ENCODE data around the gene KLHL42. TPM values are rescaled to one million over a fixed set of nuclear protein-coding genes. Genes with fewer than 3 reads are reported as not detected.

The KLHL42 gene
- polyA plus RNA-seq, 6 donors from 2014 or later = 4.5 to 10.1 (median 7.6) TPM

- H3K9me3 Mint-ChIP-seq = no peaks in the 10 kb centered on the region
- DNase-seq (no peak), ATAC-seq (ENCODE audit: low read depth in 2 of 2) (no peak)
- H3K4me3 Mint-ChIP-seq = no peak overlapping the region
- no peaks in the 10 kb centered on the region for H3K36me3 Mint-ChIP-seq
- no peak overlapping the region for H3K27ac Mint-ChIP-seq
- H3K4me1 Mint-ChIP-seq = no peaks in the 10 kb centered on the region
- peaks cover 12 to 20% (median 16%) of the 10 kb centered on the region in 3 donors for H3K27me3 Mint-ChIP-seq
Measured at GRCh38 chr12:27814411-27814810, 34.4 kb downstream of the KLHL42 start.

- DNase-seq (no peak), ATAC-seq (ENCODE audit: low read depth in 2 of 2) (no peak)
- Mint-ChIP-seq H3K9me3 (no peaks in the 10 kb centered on the region), H3K36me3 (no peaks in the 10 kb centered on the region), H3K4me3 (no peak overlapping the region), H3K4me1 (no peaks in the 10 kb centered on the region), H3K27ac (no peak overlapping the region), H3K27me3 (peaks cover 12 to 20% (median 16%) of the 10 kb centered on the region in 3 donors)
Measured at GRCh38 chr12:27814851-27815591, 35.0 kb downstream of the KLHL42 start.

DNA sequence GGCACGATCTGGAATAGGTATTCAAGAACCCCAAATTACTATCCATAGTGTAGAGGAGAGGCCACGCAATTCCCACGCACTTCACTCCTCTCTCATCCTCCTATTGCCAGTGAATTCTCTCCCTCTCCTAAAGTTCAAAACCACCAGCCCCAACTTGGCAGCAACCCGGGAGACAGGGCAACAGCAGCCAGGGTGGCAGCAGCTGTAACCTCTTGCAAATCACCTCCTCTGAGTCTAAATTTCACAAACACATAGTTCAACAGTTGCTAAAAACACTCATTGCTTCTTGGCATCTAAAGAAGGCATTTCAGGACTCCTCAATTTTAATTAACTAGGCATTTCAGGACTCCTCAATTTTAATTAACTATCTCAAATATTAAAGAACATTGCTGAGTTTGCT lies 37.7 kb downstream of the KLHL42 start:
- no peak for DNase-seq
- H3K27ac Mint-ChIP-seq = peak overlapping the region in 1 of 6 donors; percentile 47

GRCh38 chr12:27818401-27818918 lies 38.4 kb downstream of the KLHL42 start:
- Mint-ChIP-seq H3K4me3 (no peak overlapping the region), H3K4me1 (peaks cover 0 to 5% (median 3%) of the 10 kb centered on the region in 3 donors), H3K27ac (no peak overlapping the region), H3K27me3 (peaks cover 5 to 14% (median 10%) of the 10 kb centered on the region in 3 donors), H3K9me3 (no peaks in the 10 kb centered on the region), H3K36me3 (no peaks in the 10 kb centered on the region)
- no peak for DNase-seq
- no peak for ATAC-seq (ENCODE audit: low read depth in 2 of 2)

More for the DNA sequence above, 37.7 kb downstream of the KLHL42 start:
- Mint-ChIP-seq H3K4me1 (peaks cover 0 to 5% (median 3%) of the 10 kb centered on the region in 3 donors), H3K4me3 (no peak overlapping the region), H3K27me3 (peaks cover under 1 to 14% (median 8%) of the 10 kb centered on the region in 3 donors), H3K9me3 (no peaks in the 10 kb centered on the region), H3K36me3 (no peaks in the 10 kb centered on the region)
- ATAC-seq (ENCODE audit: low read depth in 2 of 2) = no peak

GRCh38 chr12:27820564-27820963 lies 40.5 kb downstream of the KLHL42 start:
- Mint-ChIP-seq H3K4me1 (peaks cover 3 to 5% (median 3%) of the 10 kb centered on the region in 3 donors), H3K27me3 (peaks cover 8 to 22% (median 19%) of the 10 kb centered on the region in 3 donors), H3K4me3 (no peak overlapping the region), H3K27ac (no peak overlapping the region), H3K36me3 (no peaks in the 10 kb centered on the region), H3K9me3 (no peaks in the 10 kb centered on the region)
- DNase-seq (no peak), ATAC-seq (ENCODE audit: low read depth in 2 of 2) (no peak)

- peaks cover 3 to 5% (median 3%) of the 10 kb centered on the region in 3 donors for H3K4me1 Mint-ChIP-seq
- no peaks in the 10 kb centered on the region for H3K9me3 Mint-ChIP-seq
- ATAC-seq (ENCODE audit: low read depth in 2 of 2) = peak; percentile 27 to 56
- no peak overlapping the region for H3K27ac Mint-ChIP-seq
- H3K4me3 Mint-ChIP-seq = no peak overlapping the region
- H3K36me3 Mint-ChIP-seq = no peaks in the 10 kb centered on the region
- peaks cover 11 to 19% (median 17%) of the 10 kb centered on the region in 3 donors for H3K27me3 Mint-ChIP-seq
- peak; percentile 17 for DNase-seq
Measured at GRCh38 chr12:27821259-27821973, 41.4 kb downstream of the KLHL42 start.

DNA sequence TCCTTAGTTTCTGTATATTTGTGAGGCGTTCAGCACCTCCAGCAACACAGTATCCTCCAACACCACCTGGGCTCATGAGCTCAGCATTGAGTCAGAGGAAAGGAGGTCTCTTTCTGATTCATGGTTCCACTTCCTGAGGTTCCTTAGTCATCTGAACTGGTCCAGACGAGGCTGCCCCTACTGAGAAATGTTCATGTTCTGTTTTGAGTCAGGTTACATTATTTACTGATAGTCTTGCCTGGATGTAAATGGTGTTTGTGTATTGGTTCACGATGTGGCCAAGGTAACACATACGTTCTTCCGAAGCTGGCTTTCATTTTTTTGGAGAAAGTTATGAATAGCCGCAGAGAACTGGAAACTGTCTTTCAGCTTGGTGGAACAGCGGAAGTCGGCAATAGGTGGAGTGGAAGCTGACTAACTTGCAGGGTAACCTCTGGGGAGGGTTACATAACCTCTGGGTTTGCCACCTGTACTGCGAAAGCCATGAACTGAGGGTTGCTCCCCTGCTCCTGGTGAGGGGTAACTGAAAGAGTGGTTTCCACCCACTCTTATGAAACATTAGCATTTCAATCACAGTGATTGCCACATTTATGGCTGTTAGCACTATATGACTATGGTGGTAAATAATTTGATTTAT lies 42.2 kb downstream of the KLHL42 start:
- Mint-ChIP-seq H3K4me1 (peaks cover 3 to 5% (median 3%) of the 10 kb centered on the region in 3 donors), H3K27me3 (peaks cover 12 to 19% (median 14%) of the 10 kb centered on the region in 3 donors), H3K36me3 (no peaks in the 10 kb centered on the region), H3K27ac (peak overlapping the region in 2 of 6 donors; percentile 50 to 83), H3K9me3 (no peaks in the 10 kb centered on the region), H3K4me3 (peak overlapping the region in 1 of 8 donors; percentile 7)
- ATAC-seq (ENCODE audit: low read depth in 2 of 2) (peak; percentile 36 to 43), DNase-seq (no peak)

DNA sequence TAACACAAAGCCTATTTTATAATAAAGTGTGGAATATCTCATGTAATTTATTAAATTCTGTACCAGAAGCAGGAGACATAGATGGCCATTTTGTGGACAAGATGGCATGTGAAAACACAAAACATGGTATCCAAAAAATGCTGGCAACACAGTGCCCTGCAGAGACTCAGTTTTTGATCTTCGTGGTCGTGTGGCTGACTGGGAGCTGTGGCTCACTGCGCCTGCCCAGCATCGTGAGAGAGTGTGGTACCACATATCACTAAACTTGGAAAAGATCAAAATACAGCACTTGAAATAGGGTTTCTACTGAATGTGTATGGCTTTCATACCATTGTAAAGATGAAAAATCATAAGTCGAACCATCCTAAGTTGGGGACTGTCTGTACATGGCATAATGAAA lies 43.0 kb downstream of the KLHL42 start:
- Mint-ChIP-seq H3K36me3 (no peaks in the 10 kb centered on the region), H3K27ac (peak overlapping the region in 1 of 6 donors; percentile 37), H3K4me3 (no peak overlapping the region), H3K9me3 (no peaks in the 10 kb centered on the region), H3K4me1 (peaks cover 3 to 5% (median 3%) of the 10 kb centered on the region in 3 donors), H3K27me3 (peaks cover 8 to 24% (median 14%) of the 10 kb centered on the region in 3 donors)
- DNase-seq (no peak), ATAC-seq (ENCODE audit: low read depth in 2 of 2) (no peak)

DNA sequence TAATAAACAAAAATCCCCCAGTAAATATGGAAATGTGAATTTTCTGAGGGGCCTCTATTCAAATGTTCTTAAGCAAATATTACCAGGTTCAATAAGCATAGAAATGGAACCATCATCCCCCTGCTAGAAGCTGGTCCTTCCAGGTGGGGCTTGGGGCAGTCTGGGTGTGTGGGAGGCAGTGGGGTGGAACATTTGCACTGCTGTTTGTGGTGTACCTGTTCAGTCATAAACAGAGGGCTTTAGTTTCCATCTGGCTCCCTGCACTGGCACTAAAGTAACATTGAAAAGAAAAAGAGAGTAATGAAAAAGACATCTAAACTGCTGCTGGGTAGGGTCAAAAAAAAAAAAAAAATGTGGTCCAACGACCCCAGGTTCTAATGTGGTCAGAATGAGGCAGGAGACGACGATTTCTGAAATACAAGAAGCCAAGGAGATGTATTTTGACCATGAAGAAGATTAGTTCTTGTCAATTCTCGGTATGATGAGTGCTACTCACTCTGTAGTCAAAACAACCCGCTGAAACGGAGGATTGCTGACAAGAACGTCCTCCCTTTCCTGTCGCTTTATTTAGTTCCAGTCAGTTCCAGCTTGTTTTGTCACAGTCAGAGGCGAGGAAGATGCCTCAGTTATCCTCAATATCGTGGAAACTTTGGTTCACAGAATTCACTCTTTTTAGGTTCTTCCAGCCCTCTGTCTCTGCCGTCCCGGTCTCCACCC lies 44.3 kb downstream of the KLHL42 start:
- Mint-ChIP-seq H3K27me3 (peaks cover 4 to 26% (median 15%) of the 10 kb centered on the region in 3 donors), H3K4me1 (peaks cover 3 to 5% (median 3%) of the 10 kb centered on the region in 3 donors), H3K4me3 (peak overlapping the region in 1 of 8 donors; percentile 51), H3K27ac (peak overlapping the region in 1 of 6 donors; percentile 37), H3K36me3 (no peaks in the 10 kb centered on the region), H3K9me3 (no peaks in the 10 kb centered on the region)
- DNase-seq (no peak), ATAC-seq (ENCODE audit: low read depth in 2 of 2) (peak; percentile 37 to 80)

- H3K9me3 Mint-ChIP-seq = no peaks in the 10 kb centered on the region
- H3K4me3 Mint-ChIP-seq = no peak overlapping the region
- H3K27me3 Mint-ChIP-seq = peaks cover 8 to 26% (median 24%) of the 10 kb centered on the region in 3 donors
- H3K27ac Mint-ChIP-seq = no peak overlapping the region
- H3K36me3 Mint-ChIP-seq = no peaks in the 10 kb centered on the region
- DNase-seq = no peak
- ATAC-seq (ENCODE audit: low read depth in 2 of 2) = no peak
- H3K4me1 Mint-ChIP-seq = peaks cover 3 to 5% (median 3%) of the 10 kb centered on the region in 3 donors
Measured at GRCh38 chr12:27826076-27826475, 46.0 kb downstream of the KLHL42 start.

GRCh38 chr12:27828196-27828595 lies 48.2 kb downstream of the KLHL42 start:
- Mint-ChIP-seq H3K9me3 (no peaks in the 10 kb centered on the region), H3K27me3 (peaks cover 8 to 32% (median 21%) of the 10 kb centered on the region in 3 donors), H3K27ac (no peak overlapping the region), H3K4me1 (peaks cover 0 to 3% (median 0%) of the 10 kb centered on the region in 3 donors), H3K4me3 (no peak overlapping the region), H3K36me3 (no peaks in the 10 kb centered on the region)
- no peak for DNase-seq
- no peak for ATAC-seq (ENCODE audit: low read depth in 2 of 2)

- no peak for DNase-seq
- Mint-ChIP-seq H3K4me1 (peaks cover 0 to 4% (median 0%) of the 10 kb centered on the region in 3 donors), H3K27me3 (no peaks in the 10 kb centered on the region), H3K9me3 (no peaks in the 10 kb centered on the region), H3K36me3 (no peaks in the 10 kb centered on the region), H3K4me3 (no peak overlapping the region), H3K27ac (no peak overlapping the region)
- ATAC-seq (ENCODE audit: low read depth in 2 of 2) = no peak
Measured at GRCh38 chr12:27838543-27839185, 58.6 kb downstream of the KLHL42 start.

Data from naive B cell (primary cell).